ENCODE data around the gene PRDM15.

- TF ChIP-seq CTCF (IDR thresholded peaks at IDR 0.05) (no peak), POLR2AphosphoS5 (IDR thresholded peaks at IDR 0.05) (no peak), EP300 (IDR thresholded peaks at IDR 0.05) (no peak), POLR2A (IDR thresholded peaks at IDR 0.05) (no peak)
Measured at GRCh38 chr21:41903559-41904351, 24.6 kb upstream of the PRDM15 start.

Measured in stomach (tissue), 4 donors.